ENCODE data around the gene UST. TPM values are rescaled to one million over a fixed set of nuclear protein-coding genes. Genes with fewer than 3 reads are reported as not detected.
"Not testable (repeated sequence)": the region's sequence is repeated elsewhere in the genome, so short reads cannot be mapped to it uniquely, and the experiment has no call there.

Gene UST
- total RNA-seq, 1 donor: 13.0 TPM

GRCh38 chr6:148842296-148843019, 95.6 kb downstream of the UST start:
- no peak for TF ChIP-seq CTCF (IDR thresholded peaks at IDR 0.05; ENCODE audit: insufficient read depth, low read depth, low read length)
- no peak for DNase-seq (ENCODE audit: low read depth)
- no peak overlapping the region for H3K4me3 ChIP-seq (ENCODE audit: low read depth, low read length)

- no peak overlapping the region for H3K4me3 ChIP-seq (ENCODE audit: low read depth, low read length)
- no peak for DNase-seq (ENCODE audit: low read depth)
- TF ChIP-seq CTCF (IDR thresholded peaks at IDR 0.05; ENCODE audit: insufficient read depth, low read depth, low read length): no peak
These were observed 98.6 kb downstream of the UST start for GRCh38 chr6:148845464-148845863.

GRCh38 chr6:148846778-148847761, 100.2 kb downstream of the UST start:
- H3K4me3 ChIP-seq (ENCODE audit: low read depth, low read length): no peak overlapping the region
- DNase-seq (ENCODE audit: low read depth): peak; percentile 29
- TF ChIP-seq CTCF (IDR thresholded peaks at IDR 0.05; ENCODE audit: insufficient read depth, low read depth, low read length): no peak

GRCh38 chr6:148848915-148849314, 102.1 kb downstream of the UST start:
- no peak overlapping the region for H3K4me3 ChIP-seq (ENCODE audit: low read depth, low read length)
- TF ChIP-seq CTCF (IDR thresholded peaks at IDR 0.05; ENCODE audit: insufficient read depth, low read depth, low read length): no peak
- DNase-seq (ENCODE audit: low read depth): no peak

GRCh38 chr6:148849449-148849848, 102.6 kb downstream of the UST start:
- DNase-seq (ENCODE audit: low read depth); H3K4me3 ChIP-seq (ENCODE audit: low read depth, low read length): not testable (repeated sequence)

GRCh38 chr6:148850964-148851363, 104.1 kb downstream of the UST start:
- no peak for TF ChIP-seq CTCF (IDR thresholded peaks at IDR 0.05; ENCODE audit: insufficient read depth, low read depth, low read length)
- H3K4me3 ChIP-seq (ENCODE audit: low read depth, low read length): no peak overlapping the region
- DNase-seq (ENCODE audit: low read depth): no peak
